Loucy (cell line): ENCODE data around the gene SNX13.

Source experiments
- H2AFZ ChIP-seq: fragments of 200-600 bp; sonication (generic); 2 replicates; pipeline ENCODE4 v1.6.0; 2016; ENCODE audit warnings: antibody characterized with exemption, mild to moderate bottlenecking, low read length, moderate library complexity
- H3F3A ChIP-seq: fragments of 200-600 bp; 2 replicates; pipeline ENCODE4 v1.6.0; 2016; ENCODE audit warnings: antibody characterized with exemption, low read depth, mild to moderate bottlenecking
- H3K27me3 ChIP-seq: fragments of 200-600 bp; sonication (generic); 2 replicates; pipeline ENCODE4 v1.6.1; 2014; ENCODE audit warnings: low read length, mild to moderate bottlenecking; ENCODE audit not compliant: insufficient read depth, poor library complexity, severe bottlenecking
- H3K36me3 ChIP-seq: fragments of 200-600 bp; sonication (generic); 2 replicates; pipeline ENCODE4 v1.6.1; 2016; ENCODE audit warnings: low read length; ENCODE audit not compliant: insufficient read depth
- H3K4me1 ChIP-seq: fragments of 200-600 bp; sonication (generic); 2 replicates; pipeline ENCODE4 v1.5.1; 2014; ENCODE audit warnings: low read length, mild to moderate bottlenecking; ENCODE audit not compliant: insufficient read depth, poor library complexity, severe bottlenecking
- H3K4me2 ChIP-seq: fragments of 200-600 bp; sonication (generic); 2 replicates; pipeline ENCODE4 v1.6.0; 2014; ENCODE audit warnings: antibody characterized with exemption, low read length, low read depth, mild to moderate bottlenecking; ENCODE audit not compliant: poor library complexity, severe bottlenecking
- H3K4me3 ChIP-seq: fragments of 200-600 bp; sonication (generic); 2 replicates; pipeline ENCODE4 v1.5.1; 2014; ENCODE audit warnings: low read length, mild to moderate bottlenecking, mixed read lengths; ENCODE audit not compliant: poor library complexity, severe bottlenecking
- H3K79me2 ChIP-seq: fragments of 200-600 bp; sonication (generic); 2 replicates; pipeline ENCODE4 v1.6.1; 2014; ENCODE audit warnings: low read length; ENCODE audit not compliant: insufficient read depth
- H3K9ac ChIP-seq: fragments of 200-600 bp; sonication (generic); 2 replicates; pipeline ENCODE4 v1.6.0; 2014; ENCODE audit warnings: mild to moderate bottlenecking, low read depth, low read length, moderate library complexity; ENCODE audit not compliant: poor library complexity, severe bottlenecking
- H3K9me2 ChIP-seq: fragments of 200-600 bp; sonication (generic); replicated peaks from 2 replicates; pipeline ENCODE4 v1.6.1; 2016; ENCODE audit warnings: low read depth, low read length, mixed read lengths
- H3K9me3 ChIP-seq: fragments of 200-600 bp; sonication (generic); 2 replicates; pipeline ENCODE4 v1.6.1; 2014; ENCODE audit warnings: mild to moderate bottlenecking, antibody characterized with exemption, low read length, low read depth; ENCODE audit not compliant: insufficient read depth
- H4K20me1 ChIP-seq: fragments of 200-600 bp; sonication (generic); 2 replicates; pipeline ENCODE4 v1.6.0; 2014; ENCODE audit warnings: antibody characterized with exemption, low read length, mild to moderate bottlenecking; ENCODE audit not compliant: insufficient read depth, poor library complexity, severe bottlenecking
- EZH2phosphoT487 ChIP-seq: fragments of 200-600 bp; IDR thresholded peaks from 2 replicates; pipeline ENCODE4 v1.6.1; 2018; ENCODE audit warnings: antibody characterized with exemption, mild to moderate bottlenecking, moderate library complexity, borderline replicate concordance
- TF ChIP-seq, protein P1 (sequence below): fragments of 200-600 bp; sonication (generic); conservative IDR thresholded peaks from 2 replicates; pipeline ENCODE4 v1.5.1; 2014; ENCODE audit warnings: mild to moderate bottlenecking, antibody characterized with exemption, low read length

The SNX13 gene

DNA sequence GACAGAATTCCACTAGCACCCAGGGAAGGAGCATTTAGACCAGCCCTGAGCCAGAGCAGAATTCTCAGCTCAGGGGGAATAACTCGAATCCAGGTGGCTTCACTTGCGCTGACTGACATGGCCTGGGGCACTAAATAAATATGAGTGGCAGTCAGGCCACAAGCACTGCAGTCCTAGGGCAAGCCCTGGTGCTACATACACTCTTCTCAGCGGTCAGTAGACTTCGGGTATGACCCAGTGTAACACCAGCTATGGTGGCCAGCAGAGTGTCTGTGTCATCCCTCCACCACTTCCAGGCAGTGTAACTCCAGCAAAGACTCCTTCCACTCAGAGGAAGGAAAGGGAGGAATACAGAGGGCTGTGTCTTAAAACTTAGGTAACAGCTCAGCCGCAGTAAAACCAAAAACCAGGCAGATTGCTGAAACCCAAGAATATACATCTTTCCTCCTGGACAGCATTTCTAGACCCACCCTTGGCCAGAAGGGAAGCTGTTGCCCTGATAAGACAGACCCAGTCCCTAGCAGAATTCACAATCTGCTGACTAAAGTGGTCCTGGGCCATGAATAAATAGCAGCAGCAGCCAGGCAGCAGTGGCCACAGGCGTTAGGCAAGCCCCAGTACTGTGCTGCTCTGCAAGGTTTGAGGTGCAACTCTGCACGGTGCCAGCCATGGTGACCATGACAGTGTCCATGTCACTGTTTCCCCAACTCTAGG lies 77.0 kb downstream of the SNX13 start:
- H3K79me2 ChIP-seq = no peaks in the 10 kb centered on the region
- no peaks in the 10 kb centered on the region for H3F3A ChIP-seq
- TF ChIP-seq, protein P1, sequence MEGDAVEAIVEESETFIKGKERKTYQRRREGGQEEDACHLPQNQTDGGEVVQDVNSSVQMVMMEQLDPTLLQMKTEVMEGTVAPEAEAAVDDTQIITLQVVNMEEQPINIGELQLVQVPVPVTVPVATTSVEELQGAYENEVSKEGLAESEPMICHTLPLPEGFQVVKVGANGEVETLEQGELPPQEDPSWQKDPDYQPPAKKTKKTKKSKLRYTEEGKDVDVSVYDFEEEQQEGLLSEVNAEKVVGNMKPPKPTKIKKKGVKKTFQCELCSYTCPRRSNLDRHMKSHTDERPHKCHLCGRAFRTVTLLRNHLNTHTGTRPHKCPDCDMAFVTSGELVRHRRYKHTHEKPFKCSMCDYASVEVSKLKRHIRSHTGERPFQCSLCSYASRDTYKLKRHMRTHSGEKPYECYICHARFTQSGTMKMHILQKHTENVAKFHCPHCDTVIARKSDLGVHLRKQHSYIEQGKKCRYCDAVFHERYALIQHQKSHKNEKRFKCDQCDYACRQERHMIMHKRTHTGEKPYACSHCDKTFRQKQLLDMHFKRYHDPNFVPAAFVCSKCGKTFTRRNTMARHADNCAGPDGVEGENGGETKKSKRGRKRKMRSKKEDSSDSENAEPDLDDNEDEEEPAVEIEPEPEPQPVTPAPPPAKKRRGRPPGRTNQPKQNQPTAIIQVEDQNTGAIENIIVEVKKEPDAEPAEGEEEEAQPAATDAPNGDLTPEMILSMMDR = no peak
- no peak for TF ChIP-seq EZH2phosphoT487
- no peaks in the 10 kb centered on the region; the same call in 1 of the 2 replicates for H3K9me3 ChIP-seq
- peaks cover 17% of the 10 kb centered on the region for H3K4me1 ChIP-seq
- H3K9me2 ChIP-seq = no peaks in the 10 kb centered on the region
- peaks cover 9% of the 10 kb centered on the region; the same call in 1 of the 2 replicates for H3K36me3 ChIP-seq
- H3K27me3 ChIP-seq = no peaks in the 10 kb centered on the region
- no peak overlapping the region for H3K4me3 ChIP-seq
- no peak overlapping the region for H2AFZ ChIP-seq
- H4K20me1 ChIP-seq = no peaks in the 10 kb centered on the region
- H3K4me2 ChIP-seq = no peak overlapping the region
- H3K9ac ChIP-seq = no peak overlapping the region

DNA sequence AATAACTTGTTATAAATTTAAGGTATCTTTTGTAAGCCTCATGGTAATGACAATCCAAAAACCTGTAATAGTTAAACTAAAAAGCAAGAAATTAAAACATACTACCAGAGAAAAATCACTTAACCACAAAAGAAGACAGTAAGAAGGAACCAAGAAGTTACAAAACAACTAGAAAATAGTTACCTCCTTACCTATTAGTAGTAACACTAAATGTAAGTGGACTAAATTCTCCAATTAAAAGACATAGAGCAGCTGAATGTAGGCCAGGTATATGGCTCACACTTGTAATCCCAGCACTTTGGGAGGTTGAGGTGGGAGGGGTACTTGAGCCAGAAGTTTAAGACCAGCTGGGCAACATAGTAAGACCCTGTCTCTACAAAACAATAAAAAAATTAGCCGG lies 84.0 kb downstream of the SNX13 start:
- H3K9ac ChIP-seq = no peak overlapping the region
- no peak overlapping the region for H3K4me2 ChIP-seq
- no peaks in the 10 kb centered on the region for H3K9me2 ChIP-seq
- H3K79me2 ChIP-seq = no peaks in the 10 kb centered on the region
- no peak overlapping the region for H2AFZ ChIP-seq
- TF ChIP-seq EZH2phosphoT487 = no peak
- TF ChIP-seq, protein P1 = no peak
- H3K4me3 ChIP-seq = no peak overlapping the region
- H3K36me3 ChIP-seq = peaks cover 9% of the 10 kb centered on the region; the same call in 1 of the 2 replicates
- H3K9me3 ChIP-seq = peaks cover 4% of the 10 kb centered on the region; the same call in 1 of the 2 replicates
- no peaks in the 10 kb centered on the region for H3K27me3 ChIP-seq
- peaks cover 19% of the 10 kb centered on the region for H3K4me1 ChIP-seq
- no peaks in the 10 kb centered on the region for H4K20me1 ChIP-seq
- no peaks in the 10 kb centered on the region for H3F3A ChIP-seq

DNA sequence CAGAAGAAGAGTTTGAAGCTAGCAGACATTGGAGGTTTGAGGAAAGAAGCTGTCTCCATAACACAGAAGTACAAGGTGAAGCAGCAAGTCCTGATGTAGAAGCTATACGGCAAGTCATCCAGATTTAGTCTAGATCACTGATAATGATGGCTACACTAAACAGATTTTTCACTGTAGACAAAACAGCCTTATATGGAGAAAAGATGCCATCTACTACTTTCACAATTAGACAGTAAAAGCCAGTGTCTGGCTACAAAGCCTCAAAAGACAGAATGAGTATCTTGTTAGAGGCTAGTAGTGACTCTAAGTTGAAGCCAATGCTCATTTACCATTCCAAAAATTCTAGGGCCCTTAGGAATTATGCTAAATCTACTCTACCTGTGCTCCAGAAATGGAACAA lies 85.1 kb downstream of the SNX13 start:
- Histone ChIP-seq H3K4me2 (no peak overlapping the region), H3F3A (no peaks in the 10 kb centered on the region), H3K9me3 (peaks cover 4% of the 10 kb centered on the region; the same call in 1 of the 2 replicates), H2AFZ (no peak overlapping the region), H3K36me3 (peaks cover 9% of the 10 kb centered on the region; the same call in 1 of the 2 replicates), H3K4me3 (no peak overlapping the region), H3K79me2 (no peaks in the 10 kb centered on the region), H3K9ac (no peak overlapping the region), H3K27me3 (no peaks in the 10 kb centered on the region), H3K9me2 (no peaks in the 10 kb centered on the region), H3K4me1 (peaks cover 10% of the 10 kb centered on the region), H4K20me1 (no peaks in the 10 kb centered on the region)
- TF ChIP-seq EZH2phosphoT487 = no peak
- TF ChIP-seq, protein P1 = no peak
